ENCODE results near the gene HS6ST1.
"Not testable (repeated sequence)": the region's sequence is repeated elsewhere in the genome, so short reads cannot be mapped to it uniquely, and the experiment has no call there.

Gene HS6ST1

GRCh38 chr2:128252501-128252900 lies 66.2 kb downstream of the HS6ST1 start:
- TF ChIP-seq EZH2 (IDR thresholded peaks at IDR 0.05; ENCODE audit: borderline replicate concordance, low read length) (no peak), CTCF (IDR thresholded peaks at IDR 0.05; ENCODE audit: low read length) (no peak)
- Histone ChIP-seq H3K4me1 (ENCODE audit: insufficient read depth, low read length, severe bottlenecking) (no peaks in the 10 kb centered on the region), H3K27ac (ENCODE audit: low read depth, low read length, poor library complexity, severe bottlenecking) (no peak overlapping the region), H3K9ac (ENCODE audit: low read length) (no peak overlapping the region), H3K27me3 (ENCODE audit: insufficient read depth, low read length) (no peaks in the 10 kb centered on the region), H3K79me2 (ENCODE audit: insufficient read depth, low read length) (no peaks in the 10 kb centered on the region), H3K4me2 (ENCODE audit: low read length) (no peak overlapping the region), H3F3A (ENCODE audit: insufficient read depth, low read length) (no peaks in the 10 kb centered on the region), H3K9me2 (ENCODE audit: low read depth, low read length) (no peaks in the 10 kb centered on the region), H4K20me1 (ENCODE audit: insufficient read depth, low read length) (no peaks in the 10 kb centered on the region), H3K36me3 (ENCODE audit: insufficient read depth, low read length) (no peaks in the 10 kb centered on the region), H2AFZ (ENCODE audit: low read length) (no peak overlapping the region), H3K4me3 (ENCODE audit: low read depth, low read length, poor library complexity, severe bottlenecking) (no peak overlapping the region), H3K9me3 (ENCODE audit: low read length) (no peaks in the 10 kb centered on the region)

- H3K27ac ChIP-seq (ENCODE audit: low read depth, low read length, poor library complexity, severe bottlenecking); H3K9ac ChIP-seq (ENCODE audit: low read length); H3K4me1 ChIP-seq (ENCODE audit: insufficient read depth, low read length, severe bottlenecking): not testable (repeated sequence)
These were observed 66.6 kb downstream of the HS6ST1 start for GRCh38 chr2:128252086-128252485.

GRCh38 chr2:128250229-128251025 lies 68.2 kb downstream of the HS6ST1 start:
- H3K4me1 ChIP-seq (ENCODE audit: insufficient read depth, low read length, severe bottlenecking), result no peaks in the 10 kb centered on the region
- no peaks in the 10 kb centered on the region for H3F3A ChIP-seq (ENCODE audit: insufficient read depth, low read length)
- H3K27ac ChIP-seq (ENCODE audit: low read depth, low read length, poor library complexity, severe bottlenecking), result no peak overlapping the region
- H4K20me1 ChIP-seq (ENCODE audit: insufficient read depth, low read length), result no peaks in the 10 kb centered on the region
- H3K79me2 ChIP-seq (ENCODE audit: insufficient read depth, low read length), result no peaks in the 10 kb centered on the region
- H2AFZ ChIP-seq (ENCODE audit: low read length), result no peak overlapping the region
- H3K36me3 ChIP-seq (ENCODE audit: insufficient read depth, low read length), result no peaks in the 10 kb centered on the region
- no peaks in the 10 kb centered on the region for H3K9me3 ChIP-seq (ENCODE audit: low read length)
- no peak overlapping the region for H3K4me3 ChIP-seq (ENCODE audit: low read depth, low read length, poor library complexity, severe bottlenecking)
- no peak overlapping the region for H3K9ac ChIP-seq (ENCODE audit: low read length)
- TF ChIP-seq CTCF (IDR thresholded peaks at IDR 0.05; ENCODE audit: low read length) (no peak), EZH2 (IDR thresholded peaks at IDR 0.05; ENCODE audit: borderline replicate concordance, low read length) (no peak)
- no peaks in the 10 kb centered on the region for H3K27me3 ChIP-seq (ENCODE audit: insufficient read depth, low read length)
- no peak overlapping the region for H3K4me2 ChIP-seq (ENCODE audit: low read length)
- no peaks in the 10 kb centered on the region for H3K9me2 ChIP-seq (ENCODE audit: low read depth, low read length)

More at GRCh38 chr2:128252086-128252485, 66.6 kb downstream of the HS6ST1 start:
- not testable (repeated sequence) for H3K9me3 ChIP-seq (ENCODE audit: low read length); H3K36me3 ChIP-seq (ENCODE audit: insufficient read depth, low read length); H3K4me2 ChIP-seq (ENCODE audit: low read length); H3K79me2 ChIP-seq (ENCODE audit: insufficient read depth, low read length); H3K27me3 ChIP-seq (ENCODE audit: insufficient read depth, low read length); H3K9me2 ChIP-seq (ENCODE audit: low read depth, low read length); H3K4me3 ChIP-seq (ENCODE audit: low read depth, low read length, poor library complexity, severe bottlenecking); H4K20me1 ChIP-seq (ENCODE audit: insufficient read depth, low read length); H2AFZ ChIP-seq (ENCODE audit: low read length); H3F3A ChIP-seq (ENCODE audit: insufficient read depth, low read length)

DNA sequence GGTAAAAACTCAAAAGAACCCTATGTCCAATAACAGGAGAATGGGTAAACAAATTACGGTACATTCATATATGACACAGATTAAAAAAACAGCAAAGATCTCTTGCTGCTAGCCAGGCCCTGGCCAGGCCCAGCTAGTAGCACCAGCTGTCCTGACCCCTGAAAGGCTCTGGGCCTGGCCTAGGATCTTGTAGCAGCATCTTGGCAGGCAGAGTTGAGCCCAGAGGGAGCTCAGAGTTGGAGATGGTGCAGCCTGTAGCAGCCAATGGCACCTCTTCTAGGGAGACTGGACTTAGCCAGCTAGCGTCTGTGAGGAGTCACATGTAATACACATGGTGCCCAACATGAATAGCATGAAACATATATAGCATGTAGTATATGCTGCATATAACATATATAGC lies 69.1 kb downstream of the HS6ST1 start:
- Histone ChIP-seq H3K27ac (ENCODE audit: low read depth, low read length, poor library complexity, severe bottlenecking) (no peak overlapping the region), H3K9me3 (ENCODE audit: low read length) (no peaks in the 10 kb centered on the region), H3F3A (ENCODE audit: insufficient read depth, low read length) (no peaks in the 10 kb centered on the region), H3K9me2 (ENCODE audit: low read depth, low read length) (no peaks in the 10 kb centered on the region), H3K4me3 (ENCODE audit: low read depth, low read length, poor library complexity, severe bottlenecking) (no peak overlapping the region), H3K9ac (ENCODE audit: low read length) (no peak overlapping the region), H3K4me1 (ENCODE audit: insufficient read depth, low read length, severe bottlenecking) (no peaks in the 10 kb centered on the region), H3K27me3 (ENCODE audit: insufficient read depth, low read length) (no peaks in the 10 kb centered on the region), H3K4me2 (ENCODE audit: low read length) (no peak overlapping the region), H2AFZ (ENCODE audit: low read length) (no peak overlapping the region), H3K79me2 (ENCODE audit: insufficient read depth, low read length) (no peaks in the 10 kb centered on the region), H3K36me3 (ENCODE audit: insufficient read depth, low read length) (no peaks in the 10 kb centered on the region), H4K20me1 (ENCODE audit: insufficient read depth, low read length) (no peaks in the 10 kb centered on the region)
- TF ChIP-seq CTCF (IDR thresholded peaks at IDR 0.05; ENCODE audit: low read length), result no peak
- TF ChIP-seq EZH2 (IDR thresholded peaks at IDR 0.05; ENCODE audit: borderline replicate concordance, low read length), result no peak

Measured in OCI-LY1 (cell line).